Keratinocyte (primary cell): ENCODE measurements around the gene TMEM242.
"Not testable (repeated sequence)": the region's sequence is repeated elsewhere in the genome, so short reads cannot be mapped to it uniquely, and the experiment has no call there.

Experiments used
- EZH2 ChIP-seq: IDR thresholded peaks from one replicate; pipeline ENCODE4 v1.6.1; 2012; ENCODE audit warnings: inconsistent platforms, mild to moderate bottlenecking, low read length, moderate library complexity
- TF ChIP-seq, protein P1 (sequence below), 3 experiments: IDR thresholded peaks in 1 of 3; conservative IDR thresholded peaks in 1 of 3; optimal IDR thresholded peaks in 1 of 3; 2 replicates in 2 of 3; 3 replicates in 1 of 3; pipeline versions ENCODE3 to v1.5.1; 2011; ENCODE audit warnings: low read length in 3 of 3, mild to moderate bottlenecking in 3 of 3, moderate library complexity in 2 of 3, control low read depth in 1 of 3, inconsistent platforms in 1 of 3; ENCODE audit not compliant: insufficient read depth in 2 of 3; ENCODE audit errors: extremely low read depth in 1 of 3

DNA sequence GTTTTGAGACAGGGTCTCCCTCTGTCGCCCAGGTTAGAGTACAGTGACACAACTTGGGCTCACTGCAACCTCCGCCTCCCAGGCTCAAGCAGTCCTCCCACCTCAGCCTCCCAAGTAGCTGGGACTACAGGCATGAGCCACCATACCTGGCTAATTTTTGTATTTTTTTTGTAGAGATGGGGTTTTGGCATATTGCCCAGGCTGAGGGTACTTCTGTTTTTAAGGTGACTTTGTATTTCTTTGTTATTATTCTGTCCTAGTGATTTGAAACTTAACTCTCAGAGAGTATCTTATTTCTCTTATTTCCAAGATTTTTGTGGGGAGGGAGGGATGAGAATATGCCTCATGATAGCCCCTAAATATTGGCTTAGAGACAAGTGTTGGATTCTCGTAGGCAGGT, 14.0 kb upstream of the TMEM242 start:
- TF ChIP-seq, protein P1, sequence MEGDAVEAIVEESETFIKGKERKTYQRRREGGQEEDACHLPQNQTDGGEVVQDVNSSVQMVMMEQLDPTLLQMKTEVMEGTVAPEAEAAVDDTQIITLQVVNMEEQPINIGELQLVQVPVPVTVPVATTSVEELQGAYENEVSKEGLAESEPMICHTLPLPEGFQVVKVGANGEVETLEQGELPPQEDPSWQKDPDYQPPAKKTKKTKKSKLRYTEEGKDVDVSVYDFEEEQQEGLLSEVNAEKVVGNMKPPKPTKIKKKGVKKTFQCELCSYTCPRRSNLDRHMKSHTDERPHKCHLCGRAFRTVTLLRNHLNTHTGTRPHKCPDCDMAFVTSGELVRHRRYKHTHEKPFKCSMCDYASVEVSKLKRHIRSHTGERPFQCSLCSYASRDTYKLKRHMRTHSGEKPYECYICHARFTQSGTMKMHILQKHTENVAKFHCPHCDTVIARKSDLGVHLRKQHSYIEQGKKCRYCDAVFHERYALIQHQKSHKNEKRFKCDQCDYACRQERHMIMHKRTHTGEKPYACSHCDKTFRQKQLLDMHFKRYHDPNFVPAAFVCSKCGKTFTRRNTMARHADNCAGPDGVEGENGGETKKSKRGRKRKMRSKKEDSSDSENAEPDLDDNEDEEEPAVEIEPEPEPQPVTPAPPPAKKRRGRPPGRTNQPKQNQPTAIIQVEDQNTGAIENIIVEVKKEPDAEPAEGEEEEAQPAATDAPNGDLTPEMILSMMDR (optimal IDR thresholded peaks at IDR 0.05 in 1 of 3, IDR thresholded peaks at IDR 0.05 in 1 of 3, conservative IDR thresholded peaks at IDR 0.05 in 1 of 3; ENCODE audit: extremely low read depth in 1 of 3, insufficient read depth in 2 of 3, low read length in 3 of 3) = not testable (repeated sequence)
- TF ChIP-seq EZH2 = not testable (repeated sequence)
